Neuronal stem cell (in vitro differentiated cells): ENCODE results near the gene GARNL3.

Experiments
- DNase-seq: peaks from one replicate; pipeline ENCODE4 v3.0.0-alpha.2; 2013; ENCODE audit warnings: low spot score
- H2AFZ ChIP-seq: one replicate; pipeline ENCODE4 v1.6.1; 2013; ENCODE audit warnings: mild to moderate bottlenecking, low read length, inconsistent platforms
- H2AK5ac ChIP-seq: 2 replicates; pipeline ENCODE4 v1.6.1; 2013; ENCODE audit warnings: low read depth, mild to moderate bottlenecking, inconsistent platforms, low read length, moderate library complexity, mixed read lengths
- H2BK120ac ChIP-seq: 2 replicates; pipeline ENCODE4 v1.6.1; 2013; ENCODE audit warnings: low read depth, mild to moderate bottlenecking, inconsistent platforms, low read length, moderate library complexity, mixed read lengths
- H2BK12ac ChIP-seq: one replicate; pipeline ENCODE4 v1.6.1; 2013; ENCODE audit warnings: low read length, inconsistent platforms
- H2BK15ac ChIP-seq: 2 replicates; pipeline ENCODE4 v1.6.1; 2013; ENCODE audit warnings: mild to moderate bottlenecking, low read length, inconsistent platforms, mixed read lengths
- H2BK5ac ChIP-seq: one replicate; pipeline ENCODE4 v1.6.1; 2013; ENCODE audit warnings: inconsistent platforms, mild to moderate bottlenecking, low read length, moderate library complexity
- H3K14ac ChIP-seq: one replicate; pipeline ENCODE4 v1.6.1; 2013; ENCODE audit warnings: low read length, inconsistent platforms
- H3K18ac ChIP-seq: 2 replicates; pipeline ENCODE4 v1.6.1; 2013; ENCODE audit warnings: low read length, inconsistent platforms
- H3K23ac ChIP-seq: 2 replicates; pipeline ENCODE4 v1.6.1; 2013; ENCODE audit warnings: low read depth, mild to moderate bottlenecking, mixed read lengths, low read length, inconsistent platforms; ENCODE audit not compliant: poor library complexity
- H3K27ac ChIP-seq: replicated peaks from 3 replicates; pipeline ENCODE4 v1.5.1; 2013; ENCODE audit warnings: low read length, inconsistent platforms
- H3K27me3 ChIP-seq, 3 experiments: 2 replicates each; pipeline ENCODE4 v1.6.1; 2013; ENCODE audit warnings: low read length in 3 of 3, mild to moderate bottlenecking in 2 of 3, inconsistent platforms in 1 of 3, low read depth in 1 of 3, mixed read lengths in 1 of 3, moderate library complexity in 1 of 3; ENCODE audit not compliant: control insufficient read depth in 3 of 3, insufficient read depth in 3 of 3
- H3K36me3 ChIP-seq, 2 donors: replicated peaks in 1 of 2; 2 replicates each; pipeline ENCODE4 v1.6.1; 2013; ENCODE audit warnings: low read length in 2 of 2; ENCODE audit not compliant: control insufficient read depth in 2 of 2, insufficient read depth in 2 of 2
- H3K4ac ChIP-seq: 2 replicates; pipeline ENCODE4 v1.6.1; 2013; ENCODE audit warnings: inconsistent platforms, mild to moderate bottlenecking, low read length, moderate library complexity
- H3K4me1 ChIP-seq, 2 donors: 1 replicate in 1 of 2; 2 replicates in 1 of 2; pipeline ENCODE4 v1.6.1; 2013; ENCODE audit warnings: low read length in 2 of 2, low read depth in 1 of 2; ENCODE audit not compliant: control insufficient read depth in 2 of 2, insufficient read depth in 1 of 2
- H3K4me2 ChIP-seq: one replicate; pipeline ENCODE4 v1.6.1; 2013; ENCODE audit warnings: mild to moderate bottlenecking, low read length, inconsistent platforms; ENCODE audit not compliant: insufficient read depth, poor library complexity, severe bottlenecking
- H3K4me3 ChIP-seq, 2 donors: 2 replicates each; pipeline ENCODE4 v1.5.1; 2013; ENCODE audit warnings: low read length in 2 of 2, mild to moderate bottlenecking in 2 of 2, inconsistent platforms in 1 of 2, moderate library complexity in 1 of 2
- H3K79me1 ChIP-seq: one replicate; pipeline ENCODE4 v1.6.1; 2013; ENCODE audit warnings: low read depth, mild to moderate bottlenecking, inconsistent platforms, low read length, moderate library complexity
- H3K9ac ChIP-seq: one replicate; pipeline ENCODE4 v1.6.1; 2013; ENCODE audit warnings: mild to moderate bottlenecking, low read depth, low read length, inconsistent platforms; ENCODE audit not compliant: poor library complexity
- H3K9me3 ChIP-seq, 2 donors: replicated peaks in 1 of 2; 2 replicates each; pipeline versions ENCODE3 to v1.6.1; 2013; ENCODE audit warnings: low read length in 2 of 2, mild to moderate bottlenecking in 2 of 2, inconsistent platforms in 1 of 2, low read depth in 1 of 2, mixed read lengths in 1 of 2, moderate library complexity in 1 of 2; ENCODE audit not compliant: control insufficient read depth in 2 of 2, insufficient read depth in 1 of 2
- H4K8ac ChIP-seq: one replicate; pipeline ENCODE4 v1.6.1; 2013; ENCODE audit warnings: low read depth, mild to moderate bottlenecking, inconsistent platforms, low read length, moderate library complexity
- H4K91ac ChIP-seq: one replicate; pipeline ENCODE4 v1.6.1; 2013; ENCODE audit warnings: low read length, low read depth, mild to moderate bottlenecking, inconsistent platforms; ENCODE audit not compliant: poor library complexity
- WGBS, 2 donors: extraction: QIAGEN DNeasy Blood & Tissue Kit; methylation state at CpG; one replicate each; pipeline ENCODE4 v1.1.7; 2013; ENCODE audit warnings: missing lambda C conversion rate in 2 of 2, mixed read lengths in 1 of 2; ENCODE audit not compliant: insufficient read length in 2 of 2, insufficient replicate concordance in 1 of 2; ENCODE audit errors: extremely low coverage in 2 of 2; 5-methylcytosine and 5-hydroxymethylcytosine counted together

Gene GARNL3

GRCh38 chr9:127248241-127248640, 16.3 kb upstream of the GARNL3 start:
- no peak overlapping the region for H3K14ac ChIP-seq
- WGBS, 2 donors, result no CpG with 5 or more reads among the region's 3 CpGs
- no peak overlapping the region for H3K4ac ChIP-seq
- no peak overlapping the region for H2AFZ ChIP-seq
- no peak overlapping the region for H3K4me2 ChIP-seq
- H2BK120ac ChIP-seq, result no peak overlapping the region
- H4K91ac ChIP-seq, result no peak overlapping the region
- H3K23ac ChIP-seq, result no peak overlapping the region
- no peak overlapping the region for H3K27ac ChIP-seq
- no peak overlapping the region for H3K9ac ChIP-seq
- H3K79me1 ChIP-seq, result no peaks in the 10 kb centered on the region
- no peaks in the 10 kb centered on the region for H3K27me3 ChIP-seq
- H3K9me3 ChIP-seq, result no peaks in the 10 kb centered on the region
- H2BK15ac ChIP-seq, result no peak overlapping the region
- no peak overlapping the region for H2BK12ac ChIP-seq
- no peak overlapping the region for H2AK5ac ChIP-seq
- DNase-seq, result no peak
- no peak overlapping the region for H2BK5ac ChIP-seq
- no peak overlapping the region for H3K18ac ChIP-seq
- peaks cover 0 to 5% of the 10 kb centered on the region in 2 donors for H3K36me3 ChIP-seq
- peaks cover 0 to 3% of the 10 kb centered on the region in 2 donors for H3K4me1 ChIP-seq
- no peak overlapping the region for H4K8ac ChIP-seq
- no peak overlapping the region for H3K4me3 ChIP-seq

- H3K27ac ChIP-seq, result no peak overlapping the region
- H2BK5ac ChIP-seq, result no peak overlapping the region
- no peaks in the 10 kb centered on the region for H3K36me3 ChIP-seq
- H2BK120ac ChIP-seq, result no peak overlapping the region
- H2BK15ac ChIP-seq, result no peak overlapping the region
- H3K9ac ChIP-seq, result no peak overlapping the region
- no peak overlapping the region for H3K4me2 ChIP-seq
- H3K18ac ChIP-seq, result no peak overlapping the region
- no CpG with 5 or more reads among the region's 5 CpGs for WGBS, 2 donors
- no peak for DNase-seq
- H3K14ac ChIP-seq, result no peak overlapping the region
- no peaks in the 10 kb centered on the region for H3K79me1 ChIP-seq
- H3K9me3 ChIP-seq, result peaks cover 0 to 3% of the 10 kb centered on the region in 2 donors
- H3K27me3 ChIP-seq, result no peaks in the 10 kb centered on the region
- H2AK5ac ChIP-seq, result no peak overlapping the region
- H4K91ac ChIP-seq, result no peak overlapping the region
- H2AFZ ChIP-seq, result no peak overlapping the region
- H3K4me3 ChIP-seq, result no peak overlapping the region
- no peak overlapping the region for H3K4ac ChIP-seq
- peaks cover 0 to 3% of the 10 kb centered on the region in 2 donors for H3K4me1 ChIP-seq
- H2BK12ac ChIP-seq, result no peak overlapping the region
- no peak overlapping the region for H4K8ac ChIP-seq
- no peak overlapping the region for H3K23ac ChIP-seq
Measured at GRCh38 chr9:127249877-127250276, 14.7 kb upstream of the GARNL3 start.

DNA sequence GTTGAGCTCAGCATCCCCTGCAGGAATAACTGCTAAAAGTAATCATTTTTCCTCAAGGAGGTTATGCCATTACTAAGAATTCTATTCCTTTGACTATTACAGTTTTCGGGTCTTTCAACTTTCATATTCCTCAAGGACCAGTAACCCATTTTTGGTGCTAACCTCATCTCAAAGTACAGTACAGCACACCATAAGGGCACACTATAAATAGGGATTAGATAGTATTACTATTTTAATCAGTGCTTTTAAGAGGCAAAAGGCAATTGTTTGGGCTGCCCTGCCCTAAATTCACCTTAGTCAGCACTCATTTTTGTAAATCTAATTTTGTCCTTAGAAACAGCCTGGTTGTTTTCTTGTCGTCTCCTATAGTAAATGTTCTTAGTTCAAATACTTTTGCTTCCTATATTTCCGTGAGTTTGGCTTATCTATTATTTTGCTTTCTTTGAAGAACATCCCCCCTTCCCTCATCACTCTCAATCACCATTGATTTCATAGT, 13.6 kb upstream of the GARNL3 start:
- H3K36me3 ChIP-seq, result no peaks in the 10 kb centered on the region
- no peak overlapping the region for H2BK12ac ChIP-seq
- no peak overlapping the region for H3K27ac ChIP-seq
- H2BK15ac ChIP-seq, result no peak overlapping the region
- H2AK5ac ChIP-seq, result no peak overlapping the region
- H4K8ac ChIP-seq, result no peak overlapping the region
- DNase-seq, result no peak
- H3K23ac ChIP-seq, result no peak overlapping the region
- no peak overlapping the region for H2AFZ ChIP-seq
- H2BK120ac ChIP-seq, result no peak overlapping the region
- no peak overlapping the region for H3K4me3 ChIP-seq
- peaks cover 0 to 5% of the 10 kb centered on the region in 2 donors for H3K9me3 ChIP-seq
- H3K4me1 ChIP-seq, result no peaks in the 10 kb centered on the region
- no peak overlapping the region for H3K4me2 ChIP-seq
- no peak overlapping the region for H2BK5ac ChIP-seq
- H4K91ac ChIP-seq, result no peak overlapping the region
- H3K14ac ChIP-seq, result no peak overlapping the region
- H3K9ac ChIP-seq, result peak overlapping the region; percentile 7
- no peak overlapping the region for H3K4ac ChIP-seq
- no peak overlapping the region for H3K18ac ChIP-seq
- WGBS, 2 donors, result no CpG with 5 or more reads among the region's 3 CpGs
- H3K27me3 ChIP-seq, result no peaks in the 10 kb centered on the region
- H3K79me1 ChIP-seq, result no peaks in the 10 kb centered on the region

- no peak overlapping the region for H3K4me2 ChIP-seq
- no peak overlapping the region for H3K4ac ChIP-seq
- no peak for DNase-seq
- H3K27me3 ChIP-seq, result no peaks in the 10 kb centered on the region
- no peak overlapping the region for H2BK5ac ChIP-seq
- H2AFZ ChIP-seq, result no peak overlapping the region
- no peak overlapping the region for H3K23ac ChIP-seq
- no peak overlapping the region for H3K27ac ChIP-seq
- H4K8ac ChIP-seq, result no peak overlapping the region
- no peak overlapping the region for H2BK15ac ChIP-seq
- H3K9me3 ChIP-seq, result peaks cover 0 to 5% of the 10 kb centered on the region in 2 donors
- H3K36me3 ChIP-seq, result no peaks in the 10 kb centered on the region
- no peak overlapping the region for H2BK12ac ChIP-seq
- H3K9ac ChIP-seq, result no peak overlapping the region
- no peaks in the 10 kb centered on the region for H3K4me1 ChIP-seq
- WGBS, 2 donors, result no CpG with 5 or more reads among the region's 4 CpGs
- no peak overlapping the region for H2BK120ac ChIP-seq
- H2AK5ac ChIP-seq, result no peak overlapping the region
- no peak overlapping the region for H4K91ac ChIP-seq
- no peak overlapping the region for H3K14ac ChIP-seq
- no peak overlapping the region for H3K18ac ChIP-seq
- H3K79me1 ChIP-seq, result no peaks in the 10 kb centered on the region
- H3K4me3 ChIP-seq, result no peak overlapping the region
Measured at GRCh38 chr9:127252410-127253318, 11.9 kb upstream of the GARNL3 start.
